IMR-90 (cell line): ENCODE data around the gene KRTAP10-11. TPM values are rescaled to one million over a fixed set of nuclear protein-coding genes. Genes with fewer than 3 reads are reported as not detected.

ENCODE experiments used
- ATAC-seq: fragments of 200-7000 bp; cut with Tn5 transposase; 2 replicates; pipeline ENCODE4 v1.9.1; 2020; ENCODE audit warnings: low read depth, mild to moderate bottlenecking, moderate library complexity
- BruUV-seq: library from RNA; stranded (reverse); fragments of 400-500 nt; replicated peaks from 2 replicates; lab custom pipeline; 2021; lab: Mats Ljungman, UMichigan
- CTCF ChIA-PET: fragments of 300-600 bp; formaldehyde crosslinking; extraction: SDS; loops from one replicate; lab custom pipeline; 2021; ENCODE audit warnings: antibody characterized with exemption; lab: Yijun Ruan, JAX
- POLR2A ChIA-PET: fragments of 300-600 bp; sonication (Branson Sonifier 250); formaldehyde crosslinking; loops from one replicate; lab custom pipeline; 2022; ENCODE audit warnings: antibody characterized with exemption; ENCODE audit not compliant: unreplicated experiment; lab: Charles Lee
- DNase-seq: peaks from one replicate; pipeline ENCODE4 v3.0.0; 2013
- H2AFZ ChIP-seq: replicated peaks from 2 replicates; pipeline ENCODE3; 2013; ENCODE audit warnings: low read length, mild to moderate bottlenecking; ENCODE audit not compliant: poor library complexity
- H2AK5ac ChIP-seq: 2 replicates; pipeline ENCODE4 v1.6.1; 2013; ENCODE audit warnings: low read depth, low read length, inconsistent platforms
- H2AK9ac ChIP-seq: replicated peaks from 2 replicates; pipeline ENCODE3; 2013; ENCODE audit warnings: mild to moderate bottlenecking, low read depth, low read length, moderate library complexity; ENCODE audit not compliant: poor library complexity
- H2BK120ac ChIP-seq: 2 replicates; pipeline ENCODE4 v1.6.1; 2013; ENCODE audit warnings: low read depth, low read length, inconsistent platforms
- H2BK15ac ChIP-seq: 3 replicates; pipeline ENCODE4 v1.6.1; 2013; ENCODE audit warnings: low read depth, low read length, inconsistent platforms
- H2BK20ac ChIP-seq: 2 replicates; pipeline ENCODE4 v1.6.1; 2013; ENCODE audit warnings: low read depth, mild to moderate bottlenecking, inconsistent platforms, low read length, moderate library complexity
- H2BK5ac ChIP-seq: 2 replicates; pipeline ENCODE4 v1.6.1; 2013; ENCODE audit warnings: mild to moderate bottlenecking, low read depth, low read length, inconsistent platforms; ENCODE audit not compliant: poor library complexity, severe bottlenecking
- H3K14ac ChIP-seq: replicated peaks from 2 replicates; pipeline ENCODE4 v1.6.1; 2013; ENCODE audit warnings: low read depth, low read length, inconsistent platforms
- H3K18ac ChIP-seq: 2 replicates; pipeline ENCODE4 v1.6.1; 2013; ENCODE audit warnings: low read depth, low read length, control low read depth
- H3K23ac ChIP-seq: 2 replicates; pipeline ENCODE4 v1.6.1; 2013; ENCODE audit warnings: low read depth, low read length, inconsistent platforms
- H3K27ac ChIP-seq: 2 replicates; pipeline ENCODE4 v1.5.1; 2013; ENCODE audit warnings: mild to moderate bottlenecking, control low read depth, low read length; ENCODE audit not compliant: insufficient read depth
- H3K27me3 ChIP-seq: 2 replicates; pipeline ENCODE4 v1.6.1; 2013; ENCODE audit warnings: low read length; ENCODE audit not compliant: control insufficient read depth, insufficient read depth
- H3K36me3 ChIP-seq: 2 replicates; pipeline ENCODE4 v1.6.1; 2013; ENCODE audit warnings: low read length, mixed read lengths; ENCODE audit not compliant: control insufficient read depth, insufficient read depth
- H3K4ac ChIP-seq: 2 replicates; pipeline ENCODE4 v1.6.1; 2013; ENCODE audit warnings: low read depth, low read length, inconsistent platforms
- H3K4me1 ChIP-seq: 2 replicates; pipeline ENCODE4 v1.6.1; 2013; ENCODE audit warnings: low read length, mixed read lengths; ENCODE audit not compliant: control insufficient read depth, insufficient read depth
- H3K4me2 ChIP-seq: 2 replicates; pipeline ENCODE4 v1.6.1; 2013; ENCODE audit warnings: low read depth, mild to moderate bottlenecking, control low read depth, low read length, moderate library complexity
- H3K4me3 ChIP-seq: 2 replicates; pipeline ENCODE4 v1.5.1; 2013; ENCODE audit warnings: low read depth, mild to moderate bottlenecking, control low read depth, low read length, moderate library complexity; ENCODE audit not compliant: insufficient read depth
- H3K56ac ChIP-seq: 2 replicates; pipeline ENCODE4 v1.6.1; 2013; ENCODE audit warnings: low read length, inconsistent platforms; ENCODE audit not compliant: insufficient read depth; ENCODE audit errors: extremely low read depth
- H3K79me1 ChIP-seq, 2 experiments: 2 replicates each; pipeline ENCODE4 v1.6.1; 2013; ENCODE audit warnings: low read length in 2 of 2, inconsistent platforms in 1 of 2, low read depth in 1 of 2
- H3K9ac ChIP-seq: 2 replicates; pipeline ENCODE4 v1.6.1; 2013; ENCODE audit warnings: low read depth, low read length, control low read depth
- H3K9me1 ChIP-seq: 2 replicates; pipeline ENCODE4 v1.6.1; 2013; ENCODE audit warnings: low read length, inconsistent platforms; ENCODE audit not compliant: insufficient read depth
- H3K9me3 ChIP-seq: 2 replicates; pipeline ENCODE4 v1.6.1; 2013; ENCODE audit warnings: low read length; ENCODE audit not compliant: control insufficient read depth, insufficient read depth
- H4K20me1 ChIP-seq: 2 replicates; pipeline ENCODE4 v1.6.1; 2013; ENCODE audit warnings: low read length, inconsistent platforms; ENCODE audit not compliant: insufficient read depth
- H4K5ac ChIP-seq: 2 replicates; pipeline ENCODE4 v1.6.1; 2013; ENCODE audit warnings: mild to moderate bottlenecking, low read depth, low read length, control low read depth
- H4K8ac ChIP-seq, 2 experiments: 2 replicates each; pipeline ENCODE4 v1.6.1; 2013; ENCODE audit warnings: low read depth in 2 of 2, low read length in 2 of 2, control low read depth in 1 of 2, inconsistent platforms in 1 of 2
- H4K91ac ChIP-seq: 2 replicates; pipeline ENCODE4 v1.6.1; 2013; ENCODE audit warnings: low read depth, low read length, inconsistent platforms; ENCODE audit not compliant: insufficient read depth
- MAZ ChIP-seq: IDR thresholded peaks from 2 replicates; pipeline ENCODE4 v1.6.1; 2012; ENCODE audit warnings: low read depth, mild to moderate bottlenecking, low read length, improper control_type of control experiment, moderate library complexity, borderline replicate concordance
- RCOR1 ChIP-seq: IDR thresholded peaks from 2 replicates; pipeline ENCODE4 v1.6.1; 2012; ENCODE audit warnings: mild to moderate bottlenecking, low read length, improper control_type of control experiment; ENCODE audit not compliant: insufficient replicate concordance
- WGBS, 2 experiments: methylation state at CpG; one replicate each; pipeline versions ENCODE4 v1.1.5 to v1.1.7; 2013; ENCODE audit warnings: missing lambda C conversion rate in 2 of 2; ENCODE audit not compliant: insufficient read length in 1 of 2; ENCODE audit errors: extremely low coverage in 2 of 2; 5-methylcytosine and 5-hydroxymethylcytosine counted together
- dilution Hi-C: fragments of 300-500 bp; cut with HindIII; formaldehyde crosslinking; loops from one replicate; pipeline ENCODE4 v1.14.3; 2018; ENCODE audit warnings: low sequenced_read_pairs; ENCODE audit not compliant: unreplicated experiment
- in situ Hi-C: fragments of 300-500 bp; cut with MboI; formaldehyde crosslinking; loops from 3 replicates; pipeline ENCODE4 v1.14.3; 2019; ENCODE audit warnings: low sequenced_read_pairs, inconsistent platforms, mixed read lengths
- intact Hi-C: fragments of 100-400 bp; cut with micrococcal nuclease; formaldehyde crosslinking; loops from 2 replicates; pipeline ENCODE4 v1.10.0; 2022
- polyA plus RNA-seq, 3 experiments: library from polyadenylated mRNA; depleted of rRNA; stranded (reverse); fragments of >200 nt; gene quantifications; 2 replicates each; pipeline ENCODE4 v1.2.3, GENCODE V29; 2012; ENCODE audit warnings: low replicate concordance in 1 of 3
- total RNA-seq: library from RNA; depleted of rRNA; stranded (reverse); fragments of >200 nt; gene quantifications from 2 replicates; pipeline ENCODE4 v1.2.3, GENCODE V29; 2012

KRTAP10-11 gene
- total and polyA plus RNA-seq, 2 of the 4 experiments (the other 2 are of a cell fraction), result not detected

GRCh38 chr21:44695184-44695583 lies 49.0 kb downstream of the KRTAP10-11 start:
- Histone ChIP-seq H3K27me3 (peaks cover 36% of the 10 kb centered on the region), H4K5ac (no peak overlapping the region), H3K9me1 (no peaks in the 10 kb centered on the region), H2AFZ (no peak overlapping the region), H4K91ac (no peak overlapping the region), H3K9me3 (no peaks in the 10 kb centered on the region; the same call in 1 of the 2 replicates), H3K23ac (no peak overlapping the region), H4K20me1 (no peaks in the 10 kb centered on the region), H3K36me3 (no peaks in the 10 kb centered on the region), H3K14ac (no peak overlapping the region), H2BK20ac (no peak overlapping the region), H2AK9ac (no peak overlapping the region), H2BK5ac (no peak overlapping the region), H3K27ac (no peak overlapping the region), H3K4me1 (no peaks in the 10 kb centered on the region), H3K4ac (no peak overlapping the region), H3K56ac (no peak overlapping the region), H2AK5ac (no peak overlapping the region), H2BK15ac (no peak overlapping the region), H2BK120ac (no peak overlapping the region), H3K79me1 (no peaks in the 10 kb centered on the region), H3K18ac (no peak overlapping the region), H3K4me3 (no peak overlapping the region), H3K4me2 (no peak overlapping the region), H4K8ac (no peak overlapping the region), H3K9ac (no peak overlapping the region)
- no CpG with 5 or more reads among the region's 8 CpGs for WGBS, 2 experiments
- BruUV-seq, result no TSS peak
- TF ChIP-seq MAZ (no peak), RCOR1 (no peak)
- no peak for DNase-seq
- no peak for ATAC-seq
- intact Hi-C loops, result no loop called here
- dilution Hi-C loops, result no loop called here
- in situ Hi-C loops, result no loop called here
- CTCF ChIA-PET, result no interaction called here
- POLR2A ChIA-PET, result no interaction called here
